K562 (cell line): ENCODE results near the gene ECM1. TPM values are rescaled to one million over a fixed set of nuclear protein-coding genes. Genes with fewer than 3 reads are reported as not detected.

ENCODE experiments used
- ETV1 ChIP-seq: fragments of 450-650 bp; conservative IDR thresholded peaks from 2 replicates; pipeline ENCODE4 v1.6.1; 2016; ENCODE audit warnings: missing genetic modification characterization, control low read depth, low read depth, missing compliant biosample characterization
- JUND ChIP-seq, 2 experiments: IDR thresholded peaks; 2 replicates in 1 of 2; 3 replicates in 1 of 2; pipeline ENCODE4 v1.6.1; 2011; ENCODE audit warnings: borderline replicate concordance in 2 of 2, low read depth in 2 of 2, low read length in 2 of 2, improper control_type of control experiment in 1 of 2, missing biosample characterization in 1 of 2, missing genetic modification characterization in 1 of 2, missing genetic modification reagents in 1 of 2
- KLF6 ChIP-seq: fragments of 250-450 bp; sonication (Bioruptor Pico); IDR thresholded peaks from 2 replicates; pipeline ENCODE4 v1.4.0; 2020; ENCODE audit warnings: mild to moderate bottlenecking, moderate library complexity, borderline replicate concordance
- MECOM ChIP-seq: fragments of 250-450 bp; sonication (Bioruptor Pico); IDR thresholded peaks from 2 replicates; pipeline ENCODE4 v1.8.0; 2022; ENCODE audit warnings: inconsistent platforms
- NR2C1 ChIP-seq, 2 experiments: fragments of 450-650 bp; IDR thresholded peaks; 2 replicates each; pipeline ENCODE4 v1.6.1; 2017; ENCODE audit warnings: mild to moderate bottlenecking in 2 of 2, antibody characterized with exemption in 1 of 2, inconsistent platforms in 1 of 2, missing compliant biosample characterization in 1 of 2, missing genetic modification characterization in 1 of 2
- NR2C2 ChIP-seq, 2 experiments: fragments of 200-800 bp in 1 of 2; sonication (Bioruptor generic) in 1 of 2; sonication (generic) in 1 of 2; formaldehyde crosslinking in 1 of 2; IDR thresholded peaks; 2 replicates each; pipeline versions ENCODE4 v1.6.1 to v1.8.0; 2016 to 2022; ENCODE audit warnings: mild to moderate bottlenecking in 1 of 2, missing compliant biosample characterization in 1 of 2, missing genetic modification characterization in 1 of 2, missing genetic modification reagents in 1 of 2
- POLR2AphosphoS2 ChIP-seq: IDR thresholded peaks from 2 replicates; pipeline ENCODE4 v1.6.1; 2012; ENCODE audit warnings: low read length, improper control_type of control experiment
- RBM25 ChIP-seq: fragments of 200-400 bp; formaldehyde crosslinking; IDR thresholded peaks from 2 replicates; pipeline ENCODE4 v1.6.1; 2018; ENCODE audit warnings: low read length, low read depth, moderate library complexity; ENCODE audit not compliant: severe bottlenecking
- SAP30 ChIP-seq: fragments of 200-600 bp; sonication (generic); IDR thresholded peaks from 2 replicates; pipeline ENCODE4 v1.6.1; 2012; ENCODE audit warnings: borderline replicate concordance, low read depth, mild to moderate bottlenecking, moderate library complexity, low read length, control low read depth, inconsistent platforms; ENCODE audit not compliant: insufficient read depth, poor library complexity, severe bottlenecking
- SREBF2 ChIP-seq: sonication (generic); formaldehyde crosslinking; IDR thresholded peaks from 2 replicates; pipeline ENCODE4 v1.4.0; 2020; ENCODE audit warnings: mild to moderate bottlenecking, missing genetic modification reagents
- XRCC3 ChIP-seq: fragments of 450-650 bp; IDR thresholded peaks from 2 replicates; pipeline ENCODE4 v1.6.1; 2017; ENCODE audit warnings: mild to moderate bottlenecking, moderate library complexity
- YBX1 ChIP-seq: fragments of 450-650 bp; IDR thresholded peaks from 2 replicates; pipeline ENCODE4 v1.7.1; 2016; ENCODE audit warnings: mild to moderate bottlenecking
- ZBTB7A ChIP-seq: IDR thresholded peaks from 2 replicates; pipeline ENCODE4 v1.6.1; 2011; ENCODE audit warnings: low read depth, mild to moderate bottlenecking, low read length, moderate library complexity, borderline replicate concordance; ENCODE audit not compliant: control insufficient read depth
- ZNF518B ChIP-seq: fragments of 250-450 bp; sonication (Bioruptor Pico); IDR thresholded peaks from 2 replicates; pipeline ENCODE4 v1.5.0; 2021; ENCODE audit warnings: mild to moderate bottlenecking, moderate library complexity
- polyA plus RNA-seq, 8 experiments: library from polyadenylated mRNA; depleted of rRNA in 4 of 8; stranded (reverse) in 5 of 8; unstranded in 3 of 8; fragments of >200 nt; fragmentation: Nextera tagmentation in 2 of 8; fragmentation: Illumina TruSeq in 1 of 8; extraction: Ambion mirVana in 2 of 8; extraction: Trizol in 1 of 8; gene quantifications; 2 replicates each; pipeline versions ENCODE4 v1.2.1 to v1.2.3, GENCODE V29; 2011 to 2014; ENCODE audit warnings: inconsistent platforms in 1 of 8, missing spikeins in 1 of 8
- total RNA-seq, 7 experiments: library from RNA; depleted of rRNA in 6 of 7; stranded (reverse); fragments of >200 nt in 6 of 7; fragmentation: Illumina TruSeq in 2 of 7; extraction: Trizol in 2 of 7; gene quantifications; 2 replicates each; pipeline versions ENCODE4 v1.2.1 to v1.2.3, GENCODE V29; 2011 to 2021; ENCODE audit warnings: low replicate concordance in 1 of 7
- TF ChIP-seq, protein P1 (sequence below), 2 experiments: fragments of 450-650 bp in 1 of 2; sonication (generic) in 1 of 2; formaldehyde crosslinking in 1 of 2; IDR thresholded peaks in 1 of 2; conservative IDR thresholded peaks in 1 of 2; 2 replicates each; pipeline versions ENCODE4 v1.6.1 to v1.8.1; 2016 to 2023; ENCODE audit warnings: mild to moderate bottlenecking in 2 of 2, moderate library complexity in 2 of 2, inconsistent platforms in 1 of 2, missing genetic modification reagents in 1 of 2
- TF ChIP-seq, protein P2 (sequence below), 2 experiments: IDR thresholded peaks; 2 replicates each; pipeline ENCODE4 v1.6.1; 2011; ENCODE audit warnings: borderline replicate concordance in 1 of 2, control low read depth in 1 of 2, low read depth in 1 of 2, low read length in 1 of 2, mild to moderate bottlenecking in 1 of 2, mixed read lengths in 1 of 2, moderate library complexity in 1 of 2; ENCODE audit not compliant: insufficient read depth in 1 of 2, insufficient read length in 1 of 2, poor library complexity in 1 of 2, severe bottlenecking in 1 of 2; ENCODE audit errors: extremely low read depth in 1 of 2
- TF ChIP-seq, protein P3 (sequence below): IDR thresholded peaks from 2 replicates; pipeline ENCODE4 v1.6.1; 2016; ENCODE audit warnings: missing genetic modification characterization, missing compliant biosample characterization

Gene ECM1
- total and polyA plus RNA-seq, 9 of the 15 experiments (the other 6 are each of a cell fraction or from before 2014, with no cell fraction given) = 6.6 to 52.2 (median 12.8) TPM

DNA sequence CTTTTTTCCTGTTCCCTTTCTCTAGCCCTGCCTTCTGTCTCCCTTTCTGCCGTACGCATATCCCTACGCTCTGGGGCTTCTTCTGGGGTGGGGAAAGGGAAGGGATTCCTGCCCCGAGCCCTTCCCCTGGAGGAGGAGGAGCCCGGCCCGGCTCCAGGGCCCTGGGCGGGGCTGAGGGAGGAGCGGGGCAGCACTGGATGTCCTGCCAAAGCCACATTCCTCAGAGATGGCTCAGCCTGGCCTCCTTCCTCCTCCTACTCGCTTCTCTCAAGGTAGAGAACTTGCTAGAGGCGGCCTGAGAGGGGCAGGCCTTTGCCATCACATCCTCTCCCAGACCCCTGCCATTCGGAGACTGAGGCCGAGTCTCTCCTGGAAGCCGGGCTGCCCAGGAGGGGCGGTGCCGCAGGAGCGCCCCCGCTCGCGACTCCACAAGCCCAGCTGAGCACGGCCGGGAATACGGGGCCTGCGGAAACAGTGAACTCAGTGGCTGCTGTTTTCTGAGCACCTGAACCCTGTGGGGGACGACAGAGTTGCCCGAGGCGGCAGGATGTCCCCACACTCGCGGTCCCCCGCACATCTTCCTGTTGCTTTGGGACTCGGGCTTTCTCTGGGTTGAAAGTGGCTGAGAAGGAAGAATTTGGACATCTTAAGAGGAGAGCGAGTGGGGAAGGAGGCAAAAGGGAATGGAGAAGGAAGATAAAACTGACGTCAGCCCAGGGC is 53.5 kb downstream of the ECM1 start (continued):
- TF ChIP-seq, protein P1, sequence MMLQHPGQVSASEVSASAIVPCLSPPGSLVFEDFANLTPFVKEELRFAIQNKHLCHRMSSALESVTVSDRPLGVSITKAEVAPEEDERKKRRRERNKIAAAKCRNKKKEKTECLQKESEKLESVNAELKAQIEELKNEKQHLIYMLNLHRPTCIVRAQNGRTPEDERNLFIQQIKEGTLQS (IDR thresholded peaks at IDR 0.05) = peak; percentile 80
- TF ChIP-seq, protein P1 (CRISPR knock-in tag; conservative IDR thresholded peaks at IDR 0.05) = no peak; the same call in 1 of the 2 replicates
- TF ChIP-seq ZNF518B (CRISPR knock-in tag) (no peak), ZBTB7A (peak; percentile 17; the same call in 1 of the 2 replicates), YBX1 (no peak), SREBF2 (CRISPR knock-in tag) (no peak), NR2C1 (IDR thresholded peaks at IDR 0.05) (no peak), NR2C1 (tag; IDR thresholded peaks at IDR 0.05) (no peak), NR2C2 (CRISPR knock-in tag; IDR thresholded peaks at IDR 0.05) (no peak), NR2C2 (tag; IDR thresholded peaks at IDR 0.05) (no peak), RBM25 (no peak), XRCC3 (no peak), ETV1 (0 out of 2 replicates have a peak, but pooled peaks have one; percentile 7), SAP30 (peak; percentile 29), POLR2AphosphoS2 (peak; percentile 83; the same call in 1 of the 2 replicates), JUND (IDR thresholded peaks at IDR 0.05; ENCODE audit: borderline replicate concordance, low read depth, low read length) (peak; percentile 78), JUND (tag; IDR thresholded peaks at IDR 0.05; ENCODE audit: borderline replicate concordance, low read depth, low read length) (no peak; the same call in 2 of the 3 replicates), MECOM (CRISPR knock-in tag) (no peak), KLF6 (CRISPR knock-in tag) (no peak)
- TF ChIP-seq, protein P2, sequence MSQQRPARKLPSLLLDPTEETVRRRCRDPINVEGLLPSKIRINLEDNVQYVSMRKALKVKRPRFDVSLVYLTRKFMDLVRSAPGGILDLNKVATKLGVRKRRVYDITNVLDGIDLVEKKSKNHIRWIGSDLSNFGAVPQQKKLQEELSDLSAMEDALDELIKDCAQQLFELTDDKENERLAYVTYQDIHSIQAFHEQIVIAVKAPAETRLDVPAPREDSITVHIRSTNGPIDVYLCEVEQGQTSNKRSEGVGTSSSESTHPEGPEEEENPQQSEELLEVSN (IDR thresholded peaks at IDR 0.05; ENCODE audit: borderline replicate concordance in 1 of 2, extremely low read depth in 1 of 2, insufficient read depth in 1 of 2, insufficient read length in 1 of 2, low read depth in 1 of 2, low read length in 1 of 2, poor library complexity in 1 of 2, severe bottlenecking in 1 of 2) = no peak
- TF ChIP-seq, protein P3, sequence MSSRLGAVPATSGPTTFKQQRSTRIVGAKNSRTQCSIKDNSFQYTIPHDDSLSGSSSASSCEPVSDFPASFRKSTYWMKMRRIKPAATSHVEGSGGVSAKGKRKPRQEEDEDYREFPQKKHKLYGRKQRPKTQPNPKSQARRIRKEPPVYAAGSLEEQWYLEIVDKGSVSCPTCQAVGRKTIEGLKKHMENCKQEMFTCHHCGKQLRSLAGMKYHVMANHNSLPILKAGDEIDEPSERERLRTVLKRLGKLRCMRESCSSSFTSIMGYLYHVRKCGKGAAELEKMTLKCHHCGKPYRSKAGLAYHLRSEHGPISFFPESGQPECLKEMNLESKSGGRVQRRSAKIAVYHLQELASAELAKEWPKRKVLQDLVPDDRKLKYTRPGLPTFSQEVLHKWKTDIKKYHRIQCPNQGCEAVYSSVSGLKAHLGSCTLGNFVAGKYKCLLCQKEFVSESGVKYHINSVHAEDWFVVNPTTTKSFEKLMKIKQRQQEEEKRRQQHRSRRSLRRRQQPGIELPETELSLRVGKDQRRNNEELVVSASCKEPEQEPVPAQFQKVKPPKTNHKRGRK (tag) = no peak
